ENCODE measurements around the gene HAAO.
"Not testable (repeated sequence)": the region's sequence is repeated elsewhere in the genome, so short reads cannot be mapped to it uniquely, and the experiment has no call there.

Gene HAAO

GRCh38 chr2:42747422-42747821 lies 45.0 kb downstream of the HAAO start:
- Histone ChIP-seq H3K9me3 (ENCODE audit: control insufficient read depth, low read length) (no peaks in the 10 kb centered on the region), H3K36me3 (ENCODE audit: control insufficient read depth, insufficient read depth, low read length) (no peaks in the 10 kb centered on the region), H3K4me1 (ENCODE audit: control insufficient read depth, insufficient read depth, low read length) (no peaks in the 10 kb centered on the region), H3K4me3 (ENCODE audit: low read length) (no peak overlapping the region), H3K9ac (ENCODE audit: low read length) (no peak overlapping the region), H3K27me3 (ENCODE audit: control insufficient read depth, insufficient read depth, low read length) (no peaks in the 10 kb centered on the region)

- no peaks in the 10 kb centered on the region for H3K36me3 ChIP-seq (ENCODE audit: control insufficient read depth, insufficient read depth, low read length)
- no peaks in the 10 kb centered on the region for H3K27me3 ChIP-seq (ENCODE audit: control insufficient read depth, insufficient read depth, low read length)
Observed at GRCh38 chr2:42744545-42745082, 47.8 kb downstream of the HAAO start.

DNA sequence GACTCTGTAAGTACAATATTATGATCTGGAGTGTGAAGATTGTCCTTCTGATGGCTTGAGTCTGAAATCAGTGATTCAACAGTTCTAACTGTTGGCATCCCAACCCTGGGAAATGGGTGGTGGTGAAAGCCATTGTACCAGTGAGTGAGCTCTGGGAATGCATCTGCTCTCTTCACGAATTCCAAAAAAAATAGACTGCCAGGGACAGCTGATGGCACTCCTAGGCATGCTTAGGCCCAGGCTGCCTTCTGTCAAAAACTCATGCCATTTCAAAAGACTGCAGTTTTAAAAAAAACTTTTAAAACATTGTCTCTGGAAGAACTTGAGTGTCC lies 48.8 kb downstream of the HAAO start:
- Histone ChIP-seq H3K9ac (ENCODE audit: low read length) (no peak overlapping the region), H3K36me3 (ENCODE audit: control insufficient read depth, insufficient read depth, low read length) (no peaks in the 10 kb centered on the region)

More at GRCh38 chr2:42744545-42745082, 47.8 kb downstream of the HAAO start:
- no peaks in the 10 kb centered on the region for H3K9me3 ChIP-seq (ENCODE audit: control insufficient read depth, low read length)
- no peak overlapping the region for H3K4me3 ChIP-seq (ENCODE audit: low read length)
- H3K9ac ChIP-seq (ENCODE audit: low read length) = no peak overlapping the region
- H3K4me1 ChIP-seq (ENCODE audit: control insufficient read depth, insufficient read depth, low read length) = no peaks in the 10 kb centered on the region

DNA sequence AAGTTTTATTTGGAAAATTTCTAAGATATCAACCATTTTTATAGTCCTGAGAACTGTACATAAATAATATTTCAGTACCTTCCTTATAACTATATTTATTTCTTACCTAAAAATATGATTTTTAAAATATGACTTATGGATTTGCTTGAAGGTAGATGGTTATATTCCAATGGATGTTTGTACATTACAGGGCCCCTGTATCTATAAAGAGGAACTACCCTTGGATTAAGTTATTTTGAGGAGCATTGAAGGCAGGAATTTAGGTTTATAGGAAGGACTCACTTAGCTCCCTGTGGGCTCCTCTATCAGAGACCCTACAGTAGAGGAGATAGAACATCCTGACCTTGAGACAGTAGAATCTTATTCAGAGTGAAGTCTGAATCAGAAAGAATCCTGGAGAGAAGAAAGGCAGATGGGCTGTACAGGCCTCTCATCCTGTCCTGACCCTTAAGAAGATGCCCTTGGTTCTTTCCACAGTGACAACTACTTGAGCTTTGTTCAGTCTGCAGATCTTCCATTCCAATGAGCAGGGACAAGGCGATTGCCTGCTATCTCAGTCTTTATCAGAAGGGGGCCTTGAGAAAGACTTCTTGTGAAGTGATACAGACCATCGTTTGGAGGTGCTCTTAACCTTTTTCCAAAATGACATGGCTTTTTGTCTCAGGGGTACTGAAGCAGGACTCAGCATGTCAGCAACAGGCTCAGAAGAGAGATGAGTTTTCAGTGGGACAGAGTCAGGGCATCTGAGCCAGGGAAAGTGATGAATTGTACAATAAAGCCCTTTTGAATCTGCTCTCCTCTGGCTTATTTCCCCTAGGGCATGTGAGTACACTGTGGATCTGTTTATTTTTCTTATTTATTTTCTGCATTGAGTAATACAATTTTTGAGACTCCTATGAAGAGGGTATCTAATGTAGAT lies 49.4 kb downstream of the HAAO start:
- H3K27me3 ChIP-seq (ENCODE audit: control insufficient read depth, insufficient read depth, low read length) = no peaks in the 10 kb centered on the region
- H3K4me3 ChIP-seq (ENCODE audit: low read length) = no peak overlapping the region
- no peak overlapping the region for H3K9ac ChIP-seq (ENCODE audit: low read length)
- no peaks in the 10 kb centered on the region for H3K9me3 ChIP-seq (ENCODE audit: control insufficient read depth, low read length)
- H3K36me3 ChIP-seq (ENCODE audit: control insufficient read depth, insufficient read depth, low read length) = no peaks in the 10 kb centered on the region
- no peaks in the 10 kb centered on the region for H3K4me1 ChIP-seq (ENCODE audit: control insufficient read depth, insufficient read depth, low read length)

More for the DNA sequence above, 48.8 kb downstream of the HAAO start:
- Histone ChIP-seq H3K4me1 (ENCODE audit: control insufficient read depth, insufficient read depth, low read length) (no peaks in the 10 kb centered on the region), H3K4me3 (ENCODE audit: low read length) (no peak overlapping the region), H3K9me3 (ENCODE audit: control insufficient read depth, low read length) (no peaks in the 10 kb centered on the region), H3K27me3 (ENCODE audit: control insufficient read depth, insufficient read depth, low read length) (no peaks in the 10 kb centered on the region)

GRCh38 chr2:42741140-42741539 lies 51.2 kb downstream of the HAAO start:
- no peaks in the 10 kb centered on the region for H3K36me3 ChIP-seq (ENCODE audit: control insufficient read depth, insufficient read depth, low read length)
- H3K27me3 ChIP-seq (ENCODE audit: control insufficient read depth, insufficient read depth, low read length) = no peaks in the 10 kb centered on the region
- H3K9me3 ChIP-seq (ENCODE audit: control insufficient read depth, low read length) = no peaks in the 10 kb centered on the region
- no peaks in the 10 kb centered on the region for H3K4me1 ChIP-seq (ENCODE audit: control insufficient read depth, insufficient read depth, low read length)
- H3K4me3 ChIP-seq (ENCODE audit: low read length) = no peak overlapping the region
- no peak overlapping the region for H3K9ac ChIP-seq (ENCODE audit: low read length)

GRCh38 chr2:42736598-42737322 lies 55.6 kb downstream of the HAAO start:
- Histone ChIP-seq H3K9ac (ENCODE audit: low read length) (no peak overlapping the region), H3K27me3 (ENCODE audit: control insufficient read depth, insufficient read depth, low read length) (no peaks in the 10 kb centered on the region), H3K4me3 (ENCODE audit: low read length) (no peak overlapping the region), H3K9me3 (ENCODE audit: control insufficient read depth, low read length) (no peaks in the 10 kb centered on the region), H3K36me3 (ENCODE audit: control insufficient read depth, insufficient read depth, low read length) (no peaks in the 10 kb centered on the region), H3K4me1 (ENCODE audit: control insufficient read depth, insufficient read depth, low read length) (no peaks in the 10 kb centered on the region)

DNA sequence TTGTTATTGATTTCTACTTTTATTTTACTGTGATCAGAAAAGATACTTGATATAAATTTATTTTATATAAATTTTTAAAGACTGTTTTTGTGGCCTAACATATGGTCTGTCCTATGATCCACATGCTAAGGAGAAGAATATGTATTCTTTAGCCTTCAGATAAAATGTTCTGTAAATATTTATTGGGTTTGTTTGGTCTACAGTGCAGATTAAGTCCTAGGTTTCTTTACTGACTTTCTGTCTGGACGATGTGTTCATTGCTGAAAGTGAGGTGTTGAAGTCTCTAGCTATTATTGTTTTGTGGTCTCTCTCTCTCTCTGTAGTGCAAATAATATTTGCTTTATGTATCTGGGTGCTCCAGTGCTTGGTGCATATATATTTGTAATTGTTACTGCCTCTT lies 58.5 kb downstream of the HAAO start:
- no peaks in the 10 kb centered on the region for H3K4me1 ChIP-seq (ENCODE audit: control insufficient read depth, insufficient read depth, low read length)
- no peak overlapping the region for H3K9ac ChIP-seq (ENCODE audit: low read length)
- H3K4me3 ChIP-seq (ENCODE audit: low read length) = no peak overlapping the region
- H3K9me3 ChIP-seq (ENCODE audit: control insufficient read depth, low read length) = no peaks in the 10 kb centered on the region
- H3K27me3 ChIP-seq (ENCODE audit: control insufficient read depth, insufficient read depth, low read length) = no peaks in the 10 kb centered on the region
- no peaks in the 10 kb centered on the region for H3K36me3 ChIP-seq (ENCODE audit: control insufficient read depth, insufficient read depth, low read length)

- H3K9me3 ChIP-seq (ENCODE audit: control insufficient read depth, low read length); H3K36me3 ChIP-seq (ENCODE audit: control insufficient read depth, insufficient read depth, low read length); H3K4me1 ChIP-seq (ENCODE audit: control insufficient read depth, insufficient read depth, low read length): not testable (repeated sequence)
Observed at GRCh38 chr2:42731316-42731715, 61.1 kb downstream of the HAAO start.

DNA sequence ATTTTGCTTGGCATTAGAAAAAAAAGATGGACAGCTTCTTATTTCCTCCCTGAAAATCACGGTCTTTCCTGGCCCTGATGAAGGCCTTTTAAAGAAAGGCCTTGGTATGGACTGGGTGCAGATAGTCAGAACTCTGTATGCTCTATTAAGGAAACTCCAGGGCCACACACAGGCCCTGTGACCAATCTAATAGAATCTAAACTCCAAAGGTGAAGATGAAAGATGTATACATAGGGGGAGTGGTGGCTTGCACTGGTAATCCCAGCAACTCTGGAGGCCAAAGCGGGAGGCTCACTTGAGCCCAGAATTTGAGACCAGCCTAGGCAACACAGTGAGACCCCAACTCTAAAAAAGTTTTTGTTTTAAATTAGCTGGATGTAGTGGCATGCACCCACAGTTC lies 65.7 kb downstream of the HAAO start:
- H3K27me3 ChIP-seq (ENCODE audit: control insufficient read depth, insufficient read depth, low read length) = no peaks in the 10 kb centered on the region
- no peak overlapping the region for H3K4me3 ChIP-seq (ENCODE audit: low read length)
- H3K36me3 ChIP-seq (ENCODE audit: control insufficient read depth, insufficient read depth, low read length) = no peaks in the 10 kb centered on the region
- no peak overlapping the region for H3K9ac ChIP-seq (ENCODE audit: low read length)
- H3K4me1 ChIP-seq (ENCODE audit: control insufficient read depth, insufficient read depth, low read length) = peaks cover 7% of the 10 kb centered on the region
- no peaks in the 10 kb centered on the region for H3K9me3 ChIP-seq (ENCODE audit: control insufficient read depth, low read length)

More at GRCh38 chr2:42731316-42731715, 61.1 kb downstream of the HAAO start:
- H3K27me3 ChIP-seq (ENCODE audit: control insufficient read depth, insufficient read depth, low read length); H3K4me3 ChIP-seq (ENCODE audit: low read length); H3K9ac ChIP-seq (ENCODE audit: low read length): not testable (repeated sequence)

GRCh38 chr2:42725657-42726056 lies 66.7 kb downstream of the HAAO start:
- Histone ChIP-seq H3K9me3 (ENCODE audit: control insufficient read depth, low read length) (no peaks in the 10 kb centered on the region), H3K27me3 (ENCODE audit: control insufficient read depth, insufficient read depth, low read length) (no peaks in the 10 kb centered on the region), H3K9ac (ENCODE audit: low read length) (no peak overlapping the region), H3K4me1 (ENCODE audit: control insufficient read depth, insufficient read depth, low read length) (peaks cover 7% of the 10 kb centered on the region), H3K4me3 (ENCODE audit: low read length) (no peak overlapping the region), H3K36me3 (ENCODE audit: control insufficient read depth, insufficient read depth, low read length) (no peaks in the 10 kb centered on the region)

GRCh38 chr2:42724886-42725285 lies 67.5 kb downstream of the HAAO start:
- H3K36me3 ChIP-seq (ENCODE audit: control insufficient read depth, insufficient read depth, low read length) = no peaks in the 10 kb centered on the region

DNA sequence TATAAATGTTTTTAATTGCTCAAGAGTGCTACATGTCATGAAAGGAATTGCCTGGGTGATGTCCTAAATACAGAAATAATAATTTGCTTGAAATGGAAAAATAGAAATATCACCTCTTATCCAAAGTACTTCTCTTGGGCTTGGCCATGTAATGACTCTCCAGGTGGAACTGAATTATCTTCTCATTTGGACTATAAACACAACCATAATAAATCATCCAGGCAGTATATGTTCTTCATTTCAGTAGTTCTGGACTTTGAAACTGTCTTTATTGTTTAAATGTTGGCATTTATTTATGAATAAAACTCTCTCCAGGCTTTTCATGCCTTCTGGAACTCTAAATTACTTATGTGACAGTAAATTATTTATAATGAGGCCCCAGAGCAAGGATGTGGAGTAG lies 68.9 kb downstream of the HAAO start:
- Histone ChIP-seq H3K9me3 (ENCODE audit: control insufficient read depth, low read length) (no peaks in the 10 kb centered on the region), H3K4me1 (ENCODE audit: control insufficient read depth, insufficient read depth, low read length) (peaks cover 7% of the 10 kb centered on the region), H3K36me3 (ENCODE audit: control insufficient read depth, insufficient read depth, low read length) (no peaks in the 10 kb centered on the region), H3K27me3 (ENCODE audit: control insufficient read depth, insufficient read depth, low read length) (no peaks in the 10 kb centered on the region), H3K4me3 (ENCODE audit: low read length) (no peak overlapping the region), H3K9ac (ENCODE audit: low read length) (no peak overlapping the region)

More at GRCh38 chr2:42724886-42725285, 67.5 kb downstream of the HAAO start:
- no peak overlapping the region for H3K4me3 ChIP-seq (ENCODE audit: low read length)
- peaks cover 7% of the 10 kb centered on the region for H3K4me1 ChIP-seq (ENCODE audit: control insufficient read depth, insufficient read depth, low read length)
- H3K9ac ChIP-seq (ENCODE audit: low read length) = no peak overlapping the region
- no peaks in the 10 kb centered on the region for H3K27me3 ChIP-seq (ENCODE audit: control insufficient read depth, insufficient read depth, low read length)
- H3K9me3 ChIP-seq (ENCODE audit: control insufficient read depth, low read length) = no peaks in the 10 kb centered on the region
